ENCODE measurements around the gene LLPH. TPM values are rescaled to one million over a fixed set of nuclear protein-coding genes. Genes with fewer than 3 reads are reported as not detected.

Gene LLPH
- total RNA-seq, 1 experiment from 2014 or later, result 33.4 TPM

- Histone ChIP-seq H3K9ac (ENCODE audit: extremely low read depth, insufficient read length, low read length) (no peak overlapping the region), H2AK5ac (ENCODE audit: insufficient read length, low read length) (no peak overlapping the region), H4K20me1 (ENCODE audit: control insufficient read depth, insufficient read depth, insufficient read length) (no peaks in the 10 kb centered on the region), H3K18ac (ENCODE audit: insufficient read length, low read depth, low read length) (no peak overlapping the region), H3K27ac (ENCODE audit: insufficient read length, low read depth, low read length) (no peak overlapping the region), H2BK120ac (ENCODE audit: low read depth, low read length, poor library complexity, severe bottlenecking) (no peak overlapping the region), H4K5ac (ENCODE audit: insufficient read length, low read depth, low read length) (no peak overlapping the region), H2AFZ (ENCODE audit: low read length) (no peak overlapping the region), H3K79me1 (ENCODE audit: insufficient read depth, low read depth, low read length, poor library complexity, severe bottlenecking) (no peaks in the 10 kb centered on the region), H2BK12ac (ENCODE audit: insufficient read length, low read depth, low read length) (no peak overlapping the region), H3K4ac (ENCODE audit: low read depth, low read length) (no peak overlapping the region), H3K23ac (ENCODE audit: insufficient read length, low read depth, low read length) (no peak overlapping the region), H3K9me3 (ENCODE audit: control insufficient read depth, low read depth, low read length) (no peaks in the 10 kb centered on the region), H4K91ac (ENCODE audit: insufficient read length, low read depth, low read length) (no peak overlapping the region), H2BK5ac (ENCODE audit: insufficient read length, low read length) (no peak overlapping the region), H3K23me2 (ENCODE audit: insufficient read length, low read depth, low read length, poor library complexity, severe bottlenecking) (no peaks in the 10 kb centered on the region), H2BK20ac (ENCODE audit: low read depth, low read length, poor library complexity, severe bottlenecking) (no peak overlapping the region), H3K27me3 (ENCODE audit: insufficient read depth, low read length) (no peaks in the 10 kb centered on the region), H3K56ac (ENCODE audit: insufficient read length, low read depth, low read length) (no peak overlapping the region), H2BK15ac (ENCODE audit: low read depth, low read length) (no peak overlapping the region), H3K14ac (ENCODE audit: insufficient read depth, low read length) (no peak overlapping the region), H3T11ph (ENCODE audit: low read length) (no peak overlapping the region), H3K79me2 (ENCODE audit: insufficient read depth, low read length) (no peaks in the 10 kb centered on the region), H3K4me1 (ENCODE audit: insufficient read depth, low read length) (no peaks in the 10 kb centered on the region; the same call in 1 of the 2 replicates), H3K4me2 (ENCODE audit: insufficient read depth, insufficient read length, low read length) (no peak overlapping the region), H4K8ac (replicated peaks; ENCODE audit: insufficient read length, low read depth, low read length) (no peak overlapping the region)
- peaks cover 0 to 3% of the 10 kb centered on the region in 2 experiments; a peak in 1 of 4 replicates for H3K4me1 Mint-ChIP-seq
- DNase-seq, result no peak
- no peaks in the 10 kb centered on the region for H3K9me3 Mint-ChIP-seq
- H3K27ac Mint-ChIP-seq, result no peak overlapping the region
- TF ChIP-seq, protein P1, sequence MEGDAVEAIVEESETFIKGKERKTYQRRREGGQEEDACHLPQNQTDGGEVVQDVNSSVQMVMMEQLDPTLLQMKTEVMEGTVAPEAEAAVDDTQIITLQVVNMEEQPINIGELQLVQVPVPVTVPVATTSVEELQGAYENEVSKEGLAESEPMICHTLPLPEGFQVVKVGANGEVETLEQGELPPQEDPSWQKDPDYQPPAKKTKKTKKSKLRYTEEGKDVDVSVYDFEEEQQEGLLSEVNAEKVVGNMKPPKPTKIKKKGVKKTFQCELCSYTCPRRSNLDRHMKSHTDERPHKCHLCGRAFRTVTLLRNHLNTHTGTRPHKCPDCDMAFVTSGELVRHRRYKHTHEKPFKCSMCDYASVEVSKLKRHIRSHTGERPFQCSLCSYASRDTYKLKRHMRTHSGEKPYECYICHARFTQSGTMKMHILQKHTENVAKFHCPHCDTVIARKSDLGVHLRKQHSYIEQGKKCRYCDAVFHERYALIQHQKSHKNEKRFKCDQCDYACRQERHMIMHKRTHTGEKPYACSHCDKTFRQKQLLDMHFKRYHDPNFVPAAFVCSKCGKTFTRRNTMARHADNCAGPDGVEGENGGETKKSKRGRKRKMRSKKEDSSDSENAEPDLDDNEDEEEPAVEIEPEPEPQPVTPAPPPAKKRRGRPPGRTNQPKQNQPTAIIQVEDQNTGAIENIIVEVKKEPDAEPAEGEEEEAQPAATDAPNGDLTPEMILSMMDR (conservative IDR thresholded peaks at IDR 0.05), result no peak
- WGBS (ENCODE audit: extremely low coverage, insufficient read length, low lambda C conversion rate), result no CpG with 5 or more reads among the region's 4 CpGs
- H3K27me3 Mint-ChIP-seq (ENCODE audit: low read depth), result no peaks in the 10 kb centered on the region
- H3K36me3 Mint-ChIP-seq (ENCODE audit: insufficient read depth in 1 of 3, low read depth in 3 of 3), result peaks cover 0 to 1% (median 0%) of the 10 kb centered on the region in 3 experiments; a peak in 3 of 7 replicates
- no peak overlapping the region for H3K4me3 Mint-ChIP-seq
Measured at GRCh38 chr12:66115071-66115600, 15.4 kb downstream of the LLPH start.
